Smooth muscle cell (in vitro differentiated cells): ENCODE data around the gene ZNF710. TPM values are rescaled to one million over a fixed set of nuclear protein-coding genes. Genes with fewer than 3 reads are reported as not detected.

Experiments
- DNase-seq: peaks from one replicate; lab custom pipeline; 2025; ENCODE audit not compliant: unreplicated experiment; lab: John Stamatoyannopoulos, UW
- H2AFZ ChIP-seq: fragments of 200-600 bp; sonication (generic); 2 replicates; pipeline ENCODE4 v1.6.0; 2016; ENCODE audit warnings: antibody characterized with exemption, low read depth, mild to moderate bottlenecking
- H3F3A ChIP-seq: fragments of 200-600 bp; sonication (generic); 2 replicates; pipeline ENCODE4 v1.6.0; 2017; ENCODE audit warnings: antibody characterized with exemption, low read depth
- H3K27ac ChIP-seq: fragments of 200-600 bp; sonication (generic); 2 replicates; pipeline ENCODE4 v1.5.1; 2016; ENCODE audit warnings: low read depth, mild to moderate bottlenecking
- H3K27me3 ChIP-seq: fragments of 200-600 bp; sonication (generic); 2 replicates; pipeline ENCODE4 v1.6.1; 2016; ENCODE audit warnings: low read depth, mild to moderate bottlenecking
- H3K36me3 ChIP-seq: fragments of 200-600 bp; sonication (generic); 2 replicates; pipeline ENCODE4 v1.5.1; 2016; ENCODE audit warnings: low read depth
- H3K4me1 ChIP-seq: fragments of 200-600 bp; sonication (generic); 2 replicates; pipeline ENCODE4 v1.5.1; 2016; ENCODE audit warnings: low read depth
- H3K4me2 ChIP-seq: fragments of 200-600 bp; sonication (generic); 2 replicates; pipeline ENCODE4 v1.6.0; 2016; ENCODE audit warnings: mild to moderate bottlenecking
- H3K4me3 ChIP-seq: fragments of 200-600 bp; sonication (generic); 2 replicates; pipeline ENCODE4 v1.5.1; 2016; ENCODE audit warnings: mild to moderate bottlenecking
- H3K79me2 ChIP-seq: fragments of 200-600 bp; sonication (generic); 2 replicates; pipeline ENCODE4 v1.6.0; 2016; ENCODE audit warnings: low read depth, mild to moderate bottlenecking
- H3K9ac ChIP-seq: fragments of 200-600 bp; sonication (generic); 2 replicates; pipeline ENCODE4 v1.6.0; 2016; ENCODE audit warnings: low read depth
- H3K9me3 ChIP-seq: fragments of 200-600 bp; sonication (generic); replicated peaks from 2 replicates; pipeline ENCODE4 v1.5.1; 2016; ENCODE audit warnings: low read depth
- H4K20me1 ChIP-seq: fragments of 200-600 bp; sonication (generic); 2 replicates; pipeline ENCODE4 v1.6.0; 2016; ENCODE audit warnings: low read depth
- WGBS: methylation state at CpG from one replicate; pipeline ENCODE4 v1.1.7; 2016; ENCODE audit warnings: low lambda C conversion rate; 5-methylcytosine and 5-hydroxymethylcytosine counted together
- polyA plus RNA-seq: library from polyadenylated mRNA; unstranded; fragments of >200 nt; fragmentation: Nextera tagmentation; extraction: Ambion mirVana; gene quantifications from 2 replicates; pipeline ENCODE4 v1.2.1, GENCODE V29; 2016
- total RNA-seq: library from RNA; depleted of rRNA; stranded (reverse); fragments of >200 nt; gene quantifications from 2 replicates; pipeline ENCODE4 v1.2.3, GENCODE V29; 2014
- TF ChIP-seq, protein P1 (sequence below): fragments of 200-600 bp; sonication (generic); IDR thresholded peaks from 2 replicates; pipeline ENCODE4 v1.5.1; 2017; ENCODE audit warnings: borderline replicate concordance, mild to moderate bottlenecking, antibody characterized with exemption; ENCODE audit not compliant: insufficient read depth, poor library complexity, severe bottlenecking

ZNF710 gene
- total and polyA plus RNA-seq, 2 experiments from 2014 or later = 8.6 to 10.4 TPM

DNA sequence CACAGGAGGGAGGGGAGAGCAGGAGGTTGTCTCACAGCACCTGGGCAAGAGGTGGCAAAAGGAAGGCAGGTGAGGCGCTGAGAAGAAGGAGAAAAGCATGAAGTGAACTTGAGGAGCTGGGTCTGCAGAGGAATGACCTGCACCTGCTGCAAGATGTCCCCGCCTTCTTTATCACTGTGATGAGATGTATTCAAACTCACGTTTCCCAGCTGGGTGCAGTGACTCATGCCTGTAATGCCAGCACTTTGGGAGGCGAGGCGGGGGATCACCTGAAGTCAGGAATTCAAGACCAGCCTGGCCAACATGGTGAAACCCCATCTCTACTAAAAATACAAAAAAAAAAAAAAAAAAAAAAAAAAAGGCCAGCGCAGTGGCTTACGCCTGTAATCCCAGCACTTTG is 22.2 kb upstream of the ZNF710 start:
- H3K27ac ChIP-seq = no peak overlapping the region
- H3K79me2 ChIP-seq = no peaks in the 10 kb centered on the region
- H2AFZ ChIP-seq = no peak overlapping the region
- H3K4me3 ChIP-seq = no peak overlapping the region
- DNase-seq = no peak
- H3K36me3 ChIP-seq = no peaks in the 10 kb centered on the region
- no peaks in the 10 kb centered on the region for H4K20me1 ChIP-seq
- no peak overlapping the region for H3K9ac ChIP-seq
- H3F3A ChIP-seq = no peaks in the 10 kb centered on the region
- no peaks in the 10 kb centered on the region for H3K9me3 ChIP-seq
- H3K27me3 ChIP-seq = peaks cover 22% of the 10 kb centered on the region
- no peak overlapping the region for H3K4me2 ChIP-seq
- 87% methylated on average over 7 of the region's 7 CpGs for WGBS
- TF ChIP-seq, protein P1, sequence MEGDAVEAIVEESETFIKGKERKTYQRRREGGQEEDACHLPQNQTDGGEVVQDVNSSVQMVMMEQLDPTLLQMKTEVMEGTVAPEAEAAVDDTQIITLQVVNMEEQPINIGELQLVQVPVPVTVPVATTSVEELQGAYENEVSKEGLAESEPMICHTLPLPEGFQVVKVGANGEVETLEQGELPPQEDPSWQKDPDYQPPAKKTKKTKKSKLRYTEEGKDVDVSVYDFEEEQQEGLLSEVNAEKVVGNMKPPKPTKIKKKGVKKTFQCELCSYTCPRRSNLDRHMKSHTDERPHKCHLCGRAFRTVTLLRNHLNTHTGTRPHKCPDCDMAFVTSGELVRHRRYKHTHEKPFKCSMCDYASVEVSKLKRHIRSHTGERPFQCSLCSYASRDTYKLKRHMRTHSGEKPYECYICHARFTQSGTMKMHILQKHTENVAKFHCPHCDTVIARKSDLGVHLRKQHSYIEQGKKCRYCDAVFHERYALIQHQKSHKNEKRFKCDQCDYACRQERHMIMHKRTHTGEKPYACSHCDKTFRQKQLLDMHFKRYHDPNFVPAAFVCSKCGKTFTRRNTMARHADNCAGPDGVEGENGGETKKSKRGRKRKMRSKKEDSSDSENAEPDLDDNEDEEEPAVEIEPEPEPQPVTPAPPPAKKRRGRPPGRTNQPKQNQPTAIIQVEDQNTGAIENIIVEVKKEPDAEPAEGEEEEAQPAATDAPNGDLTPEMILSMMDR = no peak
- H3K4me1 ChIP-seq = no peaks in the 10 kb centered on the region

DNA sequence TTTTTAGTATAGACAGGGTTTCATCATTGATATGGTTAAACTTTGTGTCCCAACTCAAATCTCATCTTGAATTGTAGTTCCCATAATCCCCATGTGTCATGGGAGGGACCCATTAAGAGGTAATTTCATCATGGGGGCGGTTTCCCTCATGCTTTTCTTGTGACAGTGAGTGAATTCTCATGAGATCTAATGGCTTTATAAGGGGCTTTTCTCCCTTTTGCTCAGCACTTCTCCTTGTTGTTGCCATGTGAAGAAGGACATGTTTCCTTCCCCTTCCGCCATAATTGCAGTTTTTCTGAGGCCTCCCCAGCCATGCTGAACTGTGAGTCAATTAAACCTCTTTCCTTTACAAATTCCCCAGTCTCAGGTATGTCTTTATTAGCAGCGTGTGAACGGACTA is 20.2 kb upstream of the ZNF710 start:
- DNase-seq = no peak
- Histone ChIP-seq H3K79me2 (no peaks in the 10 kb centered on the region), H3K4me1 (no peaks in the 10 kb centered on the region), H3K9ac (no peak overlapping the region), H4K20me1 (no peaks in the 10 kb centered on the region), H3K27ac (no peak overlapping the region), H3K36me3 (no peaks in the 10 kb centered on the region), H2AFZ (no peak overlapping the region), H3K27me3 (peaks cover 22% of the 10 kb centered on the region), H3K4me2 (no peak overlapping the region), H3F3A (no peaks in the 10 kb centered on the region), H3K9me3 (no peaks in the 10 kb centered on the region), H3K4me3 (no peak overlapping the region)
- TF ChIP-seq, protein P1 = no peak
- 90% methylated on average over 4 of the region's 4 CpGs for WGBS

DNA sequence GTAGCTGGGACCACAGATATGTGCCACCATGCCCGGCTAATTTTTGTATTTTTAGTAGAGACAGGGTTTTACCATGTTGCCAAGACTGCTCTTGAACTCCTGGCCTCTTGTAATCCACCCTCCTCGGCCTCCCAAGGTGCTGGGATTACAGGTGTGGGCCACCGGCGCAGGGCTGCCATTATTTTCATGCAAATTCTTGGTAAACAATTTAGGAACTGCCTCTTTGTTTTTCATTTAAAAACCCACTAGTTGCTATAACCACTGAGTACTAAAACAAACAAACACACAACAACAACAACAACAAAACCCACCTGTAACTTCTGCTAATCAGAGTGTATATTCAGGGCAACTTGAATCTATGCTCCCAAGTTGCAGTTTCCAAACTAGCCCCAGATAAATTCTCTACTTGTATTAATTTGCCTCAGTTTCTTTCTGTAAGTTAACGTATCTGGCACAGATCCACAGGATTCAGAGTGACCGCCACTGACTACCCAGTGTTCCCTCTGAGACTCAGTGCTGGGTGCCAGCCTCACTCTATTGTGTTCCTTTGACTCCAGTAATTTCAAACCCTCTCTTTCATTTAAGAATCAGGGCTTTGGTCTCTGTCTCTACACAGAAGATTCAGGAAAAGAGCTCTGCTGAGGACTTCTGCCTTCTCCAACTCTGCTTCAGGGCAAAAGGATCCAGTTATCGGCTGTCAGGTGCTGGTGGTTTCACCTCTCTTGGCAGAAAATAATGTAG is 18.6 kb upstream of the ZNF710 start:
- 43% methylated on average over 7 of the region's 7 CpGs for WGBS

More for the DNA sequence above, 18.6 kb upstream of the ZNF710 start:
- TF ChIP-seq, protein P1 = no peak
- Histone ChIP-seq H3K9me3 (no peaks in the 10 kb centered on the region), H3K4me1 (no peaks in the 10 kb centered on the region), H3K36me3 (no peaks in the 10 kb centered on the region), H3K4me3 (no peak overlapping the region), H3K27me3 (peaks cover 22% of the 10 kb centered on the region), H3K27ac (no peak overlapping the region), H3K9ac (no peak overlapping the region), H3F3A (no peaks in the 10 kb centered on the region), H4K20me1 (no peaks in the 10 kb centered on the region), H3K4me2 (no peak overlapping the region), H2AFZ (no peak overlapping the region), H3K79me2 (no peaks in the 10 kb centered on the region)
- DNase-seq = no peak
